ENCODE data around the gene TGM4. TPM values are rescaled to one million over a fixed set of nuclear protein-coding genes. Genes with fewer than 3 reads are reported as not detected.

Gene TGM4
- total RNA-seq, 4 donors from 2014 or later, result not detected

GRCh38 chr3:44918581-44918980 lies 44.2 kb downstream of the TGM4 start:
- TF ChIP-seq CTCF (IDR thresholded peaks at IDR 0.05) (no peak), POLR2A (IDR thresholded peaks at IDR 0.05) (no peak)
- 61 to 84% methylated on average over 6 of the region's 6 CpGs for WGBS, 2 donors
- no peak for DNase-seq
- Histone ChIP-seq H3K27me3 (no peaks in the 10 kb centered on the region), H3K36me3 (peaks cover 0 to 78% (median 9%) of the 10 kb centered on the region in 3 donors), H3K9me3 (no peaks in the 10 kb centered on the region), H3K4me1 (peaks cover 0 to 6% (median 0%) of the 10 kb centered on the region in 3 donors), H3K4me3 (no peak overlapping the region), H3K27ac (no peak overlapping the region)
- intact Hi-C loops (cut with DNase I), result loop anchor here (10.0 kb wide), 1 partner anchor 116 kb away; no protein-coding TSS in a partner anchor

GRCh38 chr3:44920081-44920480 lies 45.7 kb downstream of the TGM4 start:
- intact Hi-C loops (cut with DNase I), result no loop called here
- Histone ChIP-seq H3K36me3 (peaks cover 0 to 87% (median 12%) of the 10 kb centered on the region in 3 donors), H3K4me1 (no peaks in the 10 kb centered on the region), H3K9me3 (no peaks in the 10 kb centered on the region), H3K4me3 (no peak overlapping the region), H3K27ac (no peak overlapping the region), H3K27me3 (no peaks in the 10 kb centered on the region)
- DNase-seq, result no peak
- TF ChIP-seq POLR2A (IDR thresholded peaks at IDR 0.05), result no peak
- TF ChIP-seq CTCF (IDR thresholded peaks at IDR 0.05), result no peak
- WGBS, 2 donors, result 86 to 94% methylated on average over 2 to 3 of the region's 3 CpGs

GRCh38 chr3:44923632-44924456 lies 49.4 kb downstream of the TGM4 start:
- Histone ChIP-seq H3K27me3 (no peaks in the 10 kb centered on the region), H3K4me3 (no peak overlapping the region), H3K9me3 (no peaks in the 10 kb centered on the region), H3K4me1 (no peaks in the 10 kb centered on the region), H3K36me3 (peaks cover 5 to 92% (median 30%) of the 10 kb centered on the region in 3 donors), H3K27ac (no peak overlapping the region)
- no peak for DNase-seq
- TF ChIP-seq POLR2A (IDR thresholded peaks at IDR 0.05), result no peak
- TF ChIP-seq CTCF (IDR thresholded peaks at IDR 0.05), result no peak
- 57 to 79% methylated on average over 2 to 3 of the region's 3 CpGs for WGBS, 2 donors
- intact Hi-C loops (cut with DNase I), result no loop called here

- TF ChIP-seq POLR2A (IDR thresholded peaks at IDR 0.05), result no peak
- no peak for TF ChIP-seq CTCF (IDR thresholded peaks at IDR 0.05)
- no peak overlapping the region for H3K4me3 ChIP-seq
- WGBS, 2 donors, result 84 to 86% methylated on average over 5 of the region's 5 CpGs
- intact Hi-C loops (cut with DNase I), result no loop called here
- H3K27me3 ChIP-seq, result no peaks in the 10 kb centered on the region
- peaks cover 11 to 95% (median 30%) of the 10 kb centered on the region in 3 donors for H3K36me3 ChIP-seq
- H3K27ac ChIP-seq, result no peak overlapping the region
- no peaks in the 10 kb centered on the region for H3K4me1 ChIP-seq
- no peak for DNase-seq
- H3K9me3 ChIP-seq, result no peaks in the 10 kb centered on the region
Observed at GRCh38 chr3:44924457-44925084, 50.2 kb downstream of the TGM4 start.

- 84 to 90% methylated on average over 6 to 8 of the region's 10 CpGs for WGBS, 2 donors
- no peak for DNase-seq
- intact Hi-C loops (cut with DNase I), result no loop called here
- H3K9me3 ChIP-seq, result no peaks in the 10 kb centered on the region
- TF ChIP-seq CTCF (IDR thresholded peaks at IDR 0.05) (no peak), POLR2A (IDR thresholded peaks at IDR 0.05) (no peak)
- H3K4me3 ChIP-seq, result no peak overlapping the region
- peaks cover 11 to 95% (median 30%) of the 10 kb centered on the region in 3 donors for H3K36me3 ChIP-seq
- H3K4me1 ChIP-seq, result no peaks in the 10 kb centered on the region
- H3K27me3 ChIP-seq, result no peaks in the 10 kb centered on the region
- no peak overlapping the region for H3K27ac ChIP-seq
Observed at GRCh38 chr3:44926172-44926571, 51.8 kb downstream of the TGM4 start.
